Keratinocyte (primary cell): ENCODE data around the gene NIPBL. TPM values are rescaled to one million over a fixed set of nuclear protein-coding genes. Genes with fewer than 3 reads are reported as not detected.

Source experiments
- DNase-seq: peaks from one replicate; pipeline ENCODE4 v3.0.0-alpha.2; 2011; ENCODE audit warnings: low read depth, missing footprints, low spot score
- FAIRE-seq: peaks from 2 replicates; lab custom pipeline; 2011; peaks lifted over from hg19 to GRCh38; lab: Jason Lieb, UNC
- H2AFZ ChIP-seq: 2 replicates; pipeline ENCODE4 v1.6.0; 2012; ENCODE audit warnings: low read length, control low read depth, inconsistent platforms; ENCODE audit not compliant: control insufficient read depth
- H3K27ac ChIP-seq: 2 replicates; pipeline ENCODE4 v1.5.1; 2011; ENCODE audit warnings: low read length; ENCODE audit not compliant: control insufficient read depth, insufficient read depth
- H3K27me3 ChIP-seq: 3 replicates; pipeline ENCODE4 v1.6.0; 2011; ENCODE audit warnings: low read length; ENCODE audit not compliant: control insufficient read depth, insufficient read depth; ENCODE audit errors: extremely low read depth
- H3K36me3 ChIP-seq, 2 experiments: 2 replicates in 1 of 2; 3 replicates in 1 of 2; pipeline ENCODE4 v1.5.1; 2011; ENCODE audit warnings: low read length in 2 of 2, mild to moderate bottlenecking in 1 of 2; ENCODE audit not compliant: control insufficient read depth in 2 of 2, insufficient read depth in 2 of 2; ENCODE audit errors: extremely low read depth in 1 of 2
- H3K4me1 ChIP-seq: 3 replicates; pipeline ENCODE4 v1.5.1; 2011; ENCODE audit warnings: low read length; ENCODE audit not compliant: control insufficient read depth, insufficient read depth; ENCODE audit errors: extremely low read depth
- H3K4me2 ChIP-seq: 3 replicates; pipeline ENCODE4 v1.6.0; 2011; ENCODE audit warnings: low read depth, low read length; ENCODE audit not compliant: control insufficient read depth, insufficient read depth; ENCODE audit errors: extremely low read depth
- H3K4me3 ChIP-seq, 3 experiments: fragments of 200-600 bp in 1 of 3; sonication (generic) in 1 of 3; 2 replicates in 2 of 3; 3 replicates in 1 of 3; pipeline ENCODE4 v1.5.1; 2011 to 2016; ENCODE audit warnings: low read length in 3 of 3, mild to moderate bottlenecking in 3 of 3, control low read depth in 2 of 3, inconsistent platforms in 1 of 3, low read depth in 1 of 3, mixed read lengths in 1 of 3, mixed run types in 1 of 3, moderate library complexity in 1 of 3; ENCODE audit not compliant: control insufficient read depth in 2 of 3, insufficient read depth in 2 of 3; ENCODE audit errors: extremely low read depth in 1 of 3
- H3K79me2 ChIP-seq: 2 replicates; pipeline ENCODE4 v1.6.0; 2012; ENCODE audit warnings: low read length; ENCODE audit not compliant: control insufficient read depth, insufficient read depth
- H3K9ac ChIP-seq: 3 replicates; pipeline ENCODE4 v1.6.0; 2011; ENCODE audit warnings: low read length; ENCODE audit not compliant: control insufficient read depth, insufficient read depth; ENCODE audit errors: extremely low read depth
- H3K9me1 ChIP-seq: 3 replicates; pipeline ENCODE4 v1.6.0; 2011; ENCODE audit warnings: low read length; ENCODE audit not compliant: control insufficient read depth, insufficient read depth; ENCODE audit errors: extremely low read depth
- H3K9me3 ChIP-seq: 2 replicates; pipeline ENCODE4 v1.5.1; 2012; ENCODE audit warnings: low read depth, low read length; ENCODE audit not compliant: control insufficient read depth
- H4K20me1 ChIP-seq: 3 replicates; pipeline ENCODE4 v1.6.0; 2011; ENCODE audit warnings: low read length; ENCODE audit not compliant: control insufficient read depth, insufficient read depth; ENCODE audit errors: extremely low read depth
- CTCF ChIP-seq, 3 experiments: IDR thresholded peaks in 1 of 3; conservative IDR thresholded peaks in 1 of 3; optimal IDR thresholded peaks in 1 of 3; 2 replicates in 2 of 3; 3 replicates in 1 of 3; pipeline versions ENCODE3 to v1.5.1; 2011; ENCODE audit warnings: low read length in 3 of 3, mild to moderate bottlenecking in 3 of 3, moderate library complexity in 2 of 3, control low read depth in 1 of 3, inconsistent platforms in 1 of 3; ENCODE audit not compliant: insufficient read depth in 2 of 3; ENCODE audit errors: extremely low read depth in 1 of 3
- EZH2 ChIP-seq: IDR thresholded peaks from one replicate; pipeline ENCODE4 v1.6.1; 2012; ENCODE audit warnings: inconsistent platforms, mild to moderate bottlenecking, low read length, moderate library complexity
- dilution Hi-C: fragments of 300-500 bp; cut with MboI; formaldehyde crosslinking; loops from one replicate; pipeline ENCODE4 v1.7.0; 2020; ENCODE audit warnings: low sequenced_read_pairs; ENCODE audit not compliant: extremely low pct_ligation_motif_present
- polyA plus RNA-seq, 5 experiments: library from polyadenylated mRNA; depleted of rRNA in 3 of 5; stranded (reverse) in 3 of 5; stranded (forward) in 1 of 5; unstranded in 1 of 5; fragments of >200 nt; gene quantifications; 1 replicate in 1 of 5; 2 replicates in 3 of 5; 3 replicates in 1 of 5; pipeline versions ENCODE4 v1.2.1 to v1.2.3, GENCODE V29; 2011 to 2012; ENCODE audit warnings: missing spikeins in 2 of 5, low read depth in 1 of 5, low replicate concordance in 1 of 5

The NIPBL gene
- polyA plus RNA-seq, 1 donor (not counting 4 experiments of a cell fraction or from before 2014, with no cell fraction given), result 23.4 TPM

DNA sequence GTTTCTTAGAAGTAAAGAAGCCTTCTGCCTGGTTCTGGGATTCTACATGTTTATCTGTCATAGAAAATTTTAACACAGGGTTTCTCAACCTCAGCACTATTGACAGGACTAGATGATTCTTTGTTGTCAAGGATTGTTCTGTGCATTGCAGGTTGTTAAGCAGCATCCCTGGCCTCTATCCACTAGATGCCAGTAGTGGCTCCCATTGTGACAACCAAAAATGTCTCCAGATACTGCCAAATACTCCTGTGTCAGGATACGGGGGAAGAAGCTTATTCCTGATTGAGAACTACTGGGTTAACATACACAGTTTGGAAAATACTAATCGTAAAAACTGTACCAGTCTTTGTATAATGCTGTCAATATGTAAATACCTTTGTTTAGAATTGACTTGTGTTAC is 167.1 kb downstream of the NIPBL start:
- Histone ChIP-seq H2AFZ (no peak overlapping the region), H3K9me1 (no peaks in the 10 kb centered on the region), H3K79me2 (no peaks in the 10 kb centered on the region), H3K4me3 (no peak overlapping the region), H3K27me3 (no peaks in the 10 kb centered on the region), H4K20me1 (no peaks in the 10 kb centered on the region), H3K27ac (no peak overlapping the region), H3K4me2 (no peak overlapping the region), H3K9me3 (no peaks in the 10 kb centered on the region), H3K9ac (no peak overlapping the region), H3K36me3 (peaks cover 2 to 3% of the 10 kb centered on the region in 2 experiments), H3K4me1 (no peaks in the 10 kb centered on the region)
- dilution Hi-C loops, result no loop called here
- DNase-seq (no peak), FAIRE-seq (no peak)
- TF ChIP-seq EZH2 (no peak), CTCF (optimal IDR thresholded peaks at IDR 0.05 in 1 of 3, IDR thresholded peaks at IDR 0.05 in 1 of 3, conservative IDR thresholded peaks at IDR 0.05 in 1 of 3; ENCODE audit: extremely low read depth in 1 of 3, insufficient read depth in 2 of 3, low read length in 3 of 3) (peak in 2 of 3 experiments; percentile 6 to 11)

DNA sequence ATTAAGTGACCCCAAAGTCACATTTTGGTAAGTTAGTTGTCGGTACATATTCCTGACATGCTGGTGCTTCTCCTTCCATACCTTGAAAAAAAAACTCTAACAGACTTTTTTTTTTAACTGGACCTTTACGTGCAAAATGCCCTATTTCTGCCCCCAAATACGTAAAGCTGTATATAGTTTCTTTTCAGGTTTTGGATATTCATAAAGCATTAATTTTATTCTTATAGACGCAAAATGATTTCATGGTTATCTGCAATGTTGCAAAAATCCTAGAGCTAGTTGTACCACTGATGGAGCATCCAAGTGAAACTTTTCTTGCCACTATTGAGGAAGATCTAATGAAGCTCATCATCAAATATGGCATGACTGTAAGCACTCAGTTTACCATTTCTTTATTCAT is 167.6 kb downstream of the NIPBL start:
- Histone ChIP-seq H3K4me2 (no peak overlapping the region), H3K27me3 (no peaks in the 10 kb centered on the region), H3K9me3 (no peaks in the 10 kb centered on the region), H3K27ac (no peak overlapping the region), H3K9ac (no peak overlapping the region), H3K4me3 (no peak overlapping the region), H3K4me1 (no peaks in the 10 kb centered on the region), H4K20me1 (no peaks in the 10 kb centered on the region), H3K9me1 (no peaks in the 10 kb centered on the region), H2AFZ (no peak overlapping the region), H3K79me2 (no peaks in the 10 kb centered on the region), H3K36me3 (peaks cover 2 to 5% of the 10 kb centered on the region in 2 experiments)
- DNase-seq (no peak), FAIRE-seq (no peak)
- TF ChIP-seq CTCF (optimal IDR thresholded peaks at IDR 0.05 in 1 of 3, IDR thresholded peaks at IDR 0.05 in 1 of 3, conservative IDR thresholded peaks at IDR 0.05 in 1 of 3; ENCODE audit: extremely low read depth in 1 of 3, insufficient read depth in 2 of 3, low read length in 3 of 3) (no peak), EZH2 (no peak)
- dilution Hi-C loops, result no loop called here
